GM21717 (cell line): Measurements from ENCODE around the gene ASAH2B.
"Not testable (repeated sequence)": the region's sequence is repeated elsewhere in the genome, so short reads cannot be mapped to it uniquely, and the experiment has no call there.

Source experiments
- ATAC-seq: cut with Tn5 transposase; IDR thresholded peaks from one replicate; pipeline ENCODE4 v1.9.1; 2021; ENCODE audit warnings: mild to moderate bottlenecking, moderate library complexity; ENCODE audit not compliant: unreplicated experiment

ASAH2B gene

DNA sequence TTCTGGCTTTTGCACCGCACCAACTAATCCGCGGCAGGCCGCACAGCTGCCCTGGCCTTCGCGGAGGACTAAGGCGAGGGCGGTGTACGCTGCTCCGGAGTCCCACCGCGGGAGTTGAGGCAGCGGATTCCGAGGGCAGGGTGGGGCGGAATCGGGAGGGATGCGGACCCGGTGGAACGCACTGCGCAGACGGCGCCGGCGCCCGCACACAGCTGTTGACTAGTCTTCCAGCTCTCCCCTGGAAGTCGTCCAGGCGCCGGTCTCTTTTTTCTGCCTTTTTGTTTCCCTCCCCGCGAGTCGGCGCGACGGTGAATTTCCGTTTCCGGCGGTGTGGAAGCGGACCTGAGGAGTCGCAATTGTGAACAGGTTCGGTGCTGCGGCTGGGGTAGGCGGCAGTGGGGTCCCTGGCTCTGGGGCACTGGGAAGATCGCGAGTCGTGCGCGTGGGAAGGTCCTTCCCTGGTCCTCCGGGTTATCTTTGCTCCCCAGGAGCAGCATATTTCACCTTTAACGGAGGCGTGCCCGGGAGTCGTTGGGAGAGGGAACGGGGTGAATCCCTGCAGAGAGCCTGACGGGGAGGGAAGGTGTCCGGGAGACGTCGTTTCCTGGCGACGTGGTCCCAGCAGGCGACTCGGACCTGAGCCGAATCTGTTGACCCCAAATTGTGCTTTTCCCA is at the start of gene ASAH2B:
TSS of gene ASAH2B (plus strand) at position 319 of the 675 bp plus-strand sequence. CDS start 5,195 bp downstream, outside the sequence.
- ATAC-seq = peak; percentile 88

DNA sequence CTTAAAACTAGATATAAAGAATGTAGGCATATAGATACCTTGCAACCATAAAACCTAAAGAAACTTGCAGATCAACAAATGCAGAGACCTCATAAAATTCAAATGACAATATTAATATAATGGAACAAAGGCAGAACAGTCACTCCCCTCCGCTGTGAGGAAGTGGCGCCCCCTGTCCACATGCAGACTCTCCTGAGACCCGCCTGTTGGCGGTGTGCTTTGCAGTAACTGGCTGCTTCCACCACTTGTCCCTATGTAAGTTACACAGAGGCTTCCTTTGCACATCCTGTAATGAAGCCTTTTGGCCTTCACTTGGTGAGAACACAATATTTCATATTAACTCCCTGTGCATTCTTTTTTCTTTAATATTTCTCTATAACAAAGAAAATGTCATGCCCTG is 41.9 kb upstream of the ASAH2B start:
- ATAC-seq = not testable (repeated sequence)

DNA sequence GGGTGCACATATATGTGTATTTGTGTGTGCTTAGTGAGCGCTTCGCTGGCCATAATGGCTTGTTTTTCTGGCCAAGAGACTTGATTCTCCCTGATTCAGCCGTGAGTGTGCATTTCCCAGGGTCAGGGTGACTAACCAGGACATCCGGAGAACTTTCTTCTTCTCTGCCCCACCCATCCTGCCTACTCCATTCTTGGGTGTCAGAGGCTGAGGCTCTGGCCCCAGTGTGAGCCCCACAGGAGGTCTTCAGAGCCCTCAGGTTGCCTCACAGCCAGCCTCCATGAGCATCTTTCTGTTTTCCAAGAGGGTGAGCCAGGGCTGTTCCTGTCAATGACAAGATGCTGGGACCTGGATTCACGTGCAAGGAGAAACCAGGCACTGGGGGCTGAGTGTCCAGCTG is 37.8 kb upstream of the ASAH2B start:
- ATAC-seq = not testable (repeated sequence)

DNA sequence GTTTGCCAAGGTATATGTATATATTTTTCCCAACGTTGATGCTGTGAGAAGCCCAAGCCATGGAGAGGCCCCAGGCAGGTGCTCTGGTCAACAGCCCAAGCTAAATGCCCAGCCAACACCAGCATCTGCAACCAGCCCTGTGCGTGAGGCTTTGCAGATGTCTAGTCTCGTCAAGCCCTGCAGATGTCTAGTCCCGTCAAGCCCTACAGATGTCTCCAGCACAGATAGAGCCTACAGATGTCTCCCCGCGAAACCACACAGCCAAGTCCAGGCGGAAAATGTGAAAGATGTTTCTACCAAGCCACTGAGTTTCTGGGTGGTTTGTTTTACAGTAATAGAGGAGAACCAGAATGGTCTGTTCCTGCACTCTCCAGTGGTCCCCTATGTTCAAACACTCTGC is 36.7 kb upstream of the ASAH2B start:
- ATAC-seq = not testable (repeated sequence)

DNA sequence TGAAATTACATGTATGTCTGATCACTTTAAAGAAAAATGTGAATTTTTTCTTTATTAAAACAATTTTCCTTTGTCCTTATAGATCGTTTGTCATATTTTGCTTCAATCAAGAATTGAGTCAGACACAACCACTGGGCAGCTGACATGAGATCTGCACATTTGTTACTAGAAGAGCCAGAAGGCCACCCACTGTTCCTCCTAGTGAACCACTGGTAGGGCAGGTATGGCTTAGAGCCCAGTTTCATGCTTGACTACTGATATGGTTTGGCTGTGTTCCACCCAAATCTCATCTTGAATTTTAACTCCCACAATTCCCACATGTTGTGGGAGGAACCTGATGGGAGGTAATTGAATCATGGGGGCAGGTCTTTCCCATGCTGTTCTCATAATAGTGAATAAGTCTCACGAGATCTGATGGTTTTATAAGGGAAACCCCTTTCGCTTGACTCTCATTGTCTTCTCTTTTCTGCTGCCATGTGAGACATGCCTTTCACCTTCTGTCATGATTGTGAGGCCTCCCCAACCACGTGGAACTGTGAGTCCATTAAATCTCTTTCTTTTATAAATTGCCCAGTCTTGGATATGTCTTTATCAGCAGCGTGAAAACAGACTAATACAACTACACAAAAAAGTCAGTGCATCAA is 35.2 kb upstream of the ASAH2B start:
- not testable (repeated sequence) for ATAC-seq

DNA sequence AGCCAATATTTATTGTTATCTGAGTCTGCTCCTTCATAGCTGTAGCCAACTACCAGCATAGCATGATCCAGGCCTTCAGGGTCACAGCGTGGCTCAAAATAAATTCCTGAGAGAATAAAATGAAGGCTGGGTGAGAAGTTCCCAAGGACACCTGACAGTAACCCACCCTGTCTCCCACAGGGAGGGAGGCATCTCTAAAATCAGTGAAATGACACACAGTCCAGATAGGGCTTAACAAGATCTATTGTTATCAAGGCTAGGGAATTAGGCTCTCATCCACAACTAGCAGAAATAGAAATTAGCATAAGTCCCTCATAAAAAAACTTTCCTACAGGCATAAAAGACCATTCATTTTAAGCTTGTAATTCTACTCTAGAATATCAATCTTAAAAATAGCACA is 33.7 kb upstream of the ASAH2B start:
- ATAC-seq = not testable (repeated sequence)

DNA sequence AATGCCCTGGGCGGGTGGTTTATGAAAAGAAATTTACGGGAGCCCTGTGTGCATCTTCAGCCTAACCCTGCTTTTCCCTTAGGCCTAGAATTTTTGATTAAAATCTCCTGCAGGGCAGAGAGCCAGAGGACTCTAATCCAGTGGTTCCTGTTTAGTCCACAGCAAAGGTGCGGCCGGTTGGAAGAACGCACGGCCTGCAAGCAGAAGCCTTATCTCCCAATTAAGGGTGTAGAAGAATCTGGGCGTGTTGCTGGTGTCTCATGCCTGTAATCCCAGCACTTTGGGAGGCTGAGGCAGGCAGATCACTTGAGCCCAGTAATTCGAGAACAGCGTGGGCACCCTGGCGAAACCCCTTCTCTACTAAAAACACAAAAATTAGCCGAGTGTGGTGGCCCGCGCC is 29.5 kb upstream of the ASAH2B start:
- not testable (repeated sequence) for ATAC-seq

DNA sequence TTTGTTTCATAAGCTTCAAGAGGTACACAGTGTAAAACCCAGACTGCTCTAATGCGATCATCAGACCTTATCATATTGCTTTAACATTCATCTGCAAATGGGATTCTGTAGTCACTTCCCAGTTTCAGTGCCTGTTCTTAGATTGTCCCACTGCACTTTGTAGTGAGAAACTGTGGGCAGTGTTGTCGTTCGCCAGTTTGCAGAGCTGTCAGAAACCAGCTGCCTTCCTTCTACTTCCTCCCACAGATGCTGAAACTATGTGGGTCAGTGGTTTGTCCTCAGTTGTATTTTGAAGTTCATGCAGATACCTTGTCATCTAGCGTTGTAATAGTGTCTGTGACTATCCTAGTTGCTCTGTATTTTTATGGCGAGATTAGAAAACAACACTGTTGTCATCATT is 15.9 kb upstream of the ASAH2B start:
- ATAC-seq = peak; percentile 75

DNA sequence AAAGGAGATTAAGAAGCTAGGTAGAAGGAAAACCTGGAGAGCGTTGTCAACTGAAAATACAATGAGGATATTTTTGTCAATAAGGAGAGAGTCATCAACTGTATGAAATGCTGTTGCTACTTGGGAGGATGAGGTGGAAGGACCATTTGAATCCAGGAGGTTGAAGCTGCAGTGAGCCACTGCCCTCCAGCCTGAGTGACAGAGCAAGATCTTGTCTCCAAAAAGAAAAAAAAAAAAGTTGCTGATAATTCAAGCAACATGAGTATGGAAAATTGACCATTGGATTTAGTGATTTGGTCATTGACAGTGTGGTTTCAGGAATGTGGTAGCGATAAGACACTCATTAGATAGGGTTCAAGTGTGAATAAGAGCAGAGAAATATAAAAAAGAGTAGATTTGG is 11.6 kb upstream of the ASAH2B start:
- not testable (repeated sequence) for ATAC-seq

DNA sequence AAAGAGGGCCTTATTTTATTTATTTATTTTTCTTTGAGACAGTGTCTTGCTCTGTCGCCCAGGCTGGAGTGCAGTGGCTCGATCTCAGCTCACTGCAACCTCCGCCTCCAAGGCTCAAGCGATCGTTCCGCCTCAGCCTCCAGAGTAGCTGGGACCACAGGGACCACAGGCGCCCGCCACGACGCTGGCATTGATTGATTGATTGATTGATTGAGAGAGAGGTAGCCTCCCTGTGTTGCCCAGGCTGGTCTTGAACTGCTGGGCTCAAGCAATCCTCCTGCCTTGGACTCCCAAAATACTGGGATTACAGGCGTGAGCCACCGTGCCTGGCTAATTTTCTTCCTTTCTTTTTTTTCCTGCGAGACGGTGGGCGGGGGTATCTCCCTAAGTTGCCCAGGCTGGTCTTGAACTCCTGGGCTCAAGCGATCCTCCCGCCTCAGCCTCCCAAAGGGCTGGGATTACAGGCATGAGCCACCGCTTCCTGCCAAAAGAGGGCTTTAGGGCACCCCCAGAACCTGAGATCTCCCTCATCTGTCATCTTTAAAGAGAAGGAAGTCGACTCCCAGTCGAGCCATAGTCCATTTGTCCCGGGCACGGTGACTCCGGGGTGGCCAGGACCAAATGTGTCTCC is 634 bp upstream of the ASAH2B start:
- ATAC-seq = peak; percentile 7

DNA sequence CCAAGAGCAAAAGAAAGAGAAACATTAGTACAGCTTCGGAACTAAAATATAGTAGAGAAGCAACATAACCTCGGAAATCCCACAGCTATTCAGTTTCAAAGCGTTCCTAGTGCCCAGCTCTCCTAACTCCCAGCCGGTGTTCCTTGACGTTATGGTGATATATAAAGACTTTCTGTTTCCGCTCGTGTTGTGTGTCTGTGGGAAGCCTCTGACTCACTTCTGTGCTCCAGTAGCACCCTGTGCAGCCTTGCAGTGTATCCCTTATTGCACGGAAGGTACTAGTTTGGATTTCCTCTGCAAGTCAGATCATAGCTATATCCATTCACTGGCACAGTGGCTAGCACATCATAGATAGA is 535 bp downstream of the ASAH2B start:
- ATAC-seq = peak; percentile 48

DNA sequence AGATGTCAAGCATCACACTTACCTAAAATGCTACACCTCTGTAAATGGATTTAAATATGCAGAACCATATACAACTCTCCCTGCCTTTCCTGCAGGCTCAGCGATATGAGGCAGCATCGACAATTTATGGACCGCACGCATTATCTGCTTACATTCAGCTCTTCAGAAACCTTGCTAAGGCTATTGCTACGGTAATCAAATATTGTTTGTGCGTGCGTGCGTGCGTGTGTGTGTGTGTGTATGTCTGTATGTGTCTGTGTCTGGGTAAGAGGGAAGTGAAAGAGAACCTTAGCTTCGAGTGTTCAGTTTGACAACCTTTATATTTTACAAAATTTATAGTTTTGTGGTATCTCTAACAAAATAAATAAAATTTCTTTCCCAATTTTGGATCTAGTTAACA is 3.1 kb downstream of the ASAH2B start:
- ATAC-seq = not testable (repeated sequence)

DNA sequence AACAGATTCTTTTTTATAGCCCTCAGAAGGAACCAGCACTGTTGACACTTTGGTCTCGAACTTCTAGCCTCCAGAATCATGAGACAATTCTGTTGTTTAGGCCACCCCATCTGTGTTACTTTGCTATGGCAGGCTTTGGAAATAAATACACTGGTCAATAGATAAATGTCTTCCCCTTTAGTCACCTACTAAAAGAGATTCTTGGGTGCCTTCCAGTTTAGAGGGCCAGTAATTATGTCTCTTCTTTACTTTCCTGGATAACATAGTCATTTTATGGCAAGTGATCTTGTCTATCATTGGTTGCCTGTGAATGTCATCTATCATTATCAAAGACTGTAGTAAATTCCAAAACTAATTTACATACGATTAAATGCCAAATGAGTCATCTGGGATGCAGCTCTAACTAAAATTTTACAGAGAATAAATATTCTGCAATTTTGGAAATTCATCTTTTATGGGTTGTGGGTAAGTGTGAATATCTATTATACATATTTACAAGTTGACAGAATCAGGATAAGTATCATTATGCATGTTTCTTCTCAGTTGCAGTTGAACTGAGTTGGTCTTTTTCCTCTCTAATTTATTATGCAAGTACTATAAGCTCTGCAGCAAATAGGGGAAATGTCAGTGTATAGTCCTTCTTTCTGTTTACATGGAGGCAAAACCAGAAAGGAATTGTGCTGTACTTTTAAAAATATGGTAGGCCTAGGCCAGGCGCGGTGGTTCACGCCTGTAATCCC is 27.2 kb downstream of the ASAH2B start:
- ATAC-seq = not testable (repeated sequence)

DNA sequence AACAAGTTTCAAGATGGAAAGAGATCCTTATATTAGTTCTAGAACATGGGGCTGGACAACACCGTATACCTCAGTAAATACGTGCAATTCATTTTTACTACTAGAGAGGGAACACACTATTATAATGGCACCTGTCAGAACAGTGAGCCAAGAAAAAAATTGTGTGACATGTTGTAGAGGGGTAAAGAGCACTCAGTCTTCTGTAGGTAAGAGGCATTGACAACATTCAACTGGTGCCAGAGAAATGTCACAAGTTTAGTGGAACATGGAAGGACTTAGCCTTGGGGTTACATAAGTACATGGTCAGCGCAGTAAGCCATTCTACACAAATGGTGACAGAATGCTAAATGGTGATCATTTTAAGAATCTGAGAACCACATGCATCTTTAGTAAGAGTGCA is 32.3 kb downstream of the ASAH2B start:
- ATAC-seq = not testable (repeated sequence)

DNA sequence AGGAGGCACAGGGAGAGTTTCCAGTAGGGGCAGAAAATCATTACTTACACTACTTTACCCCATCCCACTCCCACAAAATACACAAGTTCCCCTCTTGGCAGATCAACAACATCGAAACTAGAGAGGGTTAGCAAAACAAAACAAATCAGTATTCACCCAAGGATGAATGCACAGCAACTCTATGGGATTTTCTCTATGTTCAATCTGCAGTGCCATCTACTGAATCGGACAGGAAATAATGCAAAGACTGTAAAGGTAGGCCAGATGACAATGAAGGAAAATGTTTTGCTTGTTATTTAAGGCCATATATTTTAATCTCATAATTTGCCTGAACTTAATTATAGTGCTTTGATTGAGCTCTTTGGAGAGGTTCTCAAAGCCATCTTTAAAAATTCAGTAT is 35.1 kb downstream of the ASAH2B start:
- ATAC-seq = not testable (repeated sequence)

DNA sequence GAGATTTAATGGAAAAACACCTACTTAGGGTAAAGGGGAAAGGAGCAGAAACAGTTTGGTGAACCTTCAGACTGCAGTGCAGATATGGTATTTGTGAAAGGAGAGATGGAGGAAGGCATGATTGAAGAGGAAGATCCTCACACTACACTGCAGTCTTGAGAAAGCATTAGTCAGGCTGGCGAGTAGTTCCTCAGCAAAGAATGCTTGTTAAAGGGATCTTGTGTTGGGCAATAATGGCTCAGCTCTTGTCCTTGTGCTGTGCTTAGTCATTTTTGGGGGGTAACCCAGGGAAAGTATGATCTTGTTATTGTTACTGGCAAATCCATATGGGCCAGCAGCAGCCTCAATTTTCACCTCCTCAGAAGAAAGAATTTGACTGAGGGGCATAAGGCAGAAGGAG is 40.3 kb downstream of the ASAH2B start:
- not testable (repeated sequence) for ATAC-seq

DNA sequence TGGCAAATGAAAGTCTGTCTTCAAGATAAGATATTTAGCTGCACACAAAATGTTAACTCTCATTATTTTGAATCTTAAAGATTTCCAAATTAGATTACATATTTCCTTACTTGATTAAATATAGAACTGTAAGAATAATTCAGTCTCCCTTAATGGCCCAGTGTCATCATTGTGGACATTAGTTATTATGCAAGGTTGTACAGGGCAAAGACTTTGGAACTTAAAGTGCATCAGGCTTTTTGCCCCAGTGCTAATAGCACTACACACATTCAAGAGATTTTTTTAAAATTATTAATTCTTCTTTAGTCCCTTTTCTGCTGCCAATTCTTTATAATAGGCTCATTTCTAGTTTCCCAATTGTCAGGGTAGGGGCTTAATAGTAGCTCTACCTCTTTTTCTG is 42.3 kb downstream of the ASAH2B start:
- not testable (repeated sequence) for ATAC-seq

DNA sequence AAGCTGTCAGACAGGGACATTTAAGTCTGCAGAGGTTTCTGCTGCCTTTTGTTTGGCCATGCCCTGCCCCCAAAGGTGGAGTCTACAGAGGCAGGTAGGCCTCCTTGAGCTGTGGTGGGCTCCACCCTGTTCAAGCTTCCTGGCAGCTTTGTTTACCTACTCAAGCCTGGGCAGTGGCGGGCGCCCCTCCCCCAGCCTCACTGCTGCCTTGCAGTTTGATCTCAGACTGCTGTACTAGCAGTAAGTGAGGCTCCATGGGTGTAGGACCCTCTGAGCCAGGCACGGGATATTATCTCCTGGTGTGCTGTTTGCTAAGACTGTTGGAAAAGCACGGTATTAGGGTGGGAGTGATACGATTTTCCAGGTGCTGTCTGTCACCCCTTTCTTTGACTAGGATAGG is 48.2 kb downstream of the ASAH2B start:
- not testable (repeated sequence) for ATAC-seq

DNA sequence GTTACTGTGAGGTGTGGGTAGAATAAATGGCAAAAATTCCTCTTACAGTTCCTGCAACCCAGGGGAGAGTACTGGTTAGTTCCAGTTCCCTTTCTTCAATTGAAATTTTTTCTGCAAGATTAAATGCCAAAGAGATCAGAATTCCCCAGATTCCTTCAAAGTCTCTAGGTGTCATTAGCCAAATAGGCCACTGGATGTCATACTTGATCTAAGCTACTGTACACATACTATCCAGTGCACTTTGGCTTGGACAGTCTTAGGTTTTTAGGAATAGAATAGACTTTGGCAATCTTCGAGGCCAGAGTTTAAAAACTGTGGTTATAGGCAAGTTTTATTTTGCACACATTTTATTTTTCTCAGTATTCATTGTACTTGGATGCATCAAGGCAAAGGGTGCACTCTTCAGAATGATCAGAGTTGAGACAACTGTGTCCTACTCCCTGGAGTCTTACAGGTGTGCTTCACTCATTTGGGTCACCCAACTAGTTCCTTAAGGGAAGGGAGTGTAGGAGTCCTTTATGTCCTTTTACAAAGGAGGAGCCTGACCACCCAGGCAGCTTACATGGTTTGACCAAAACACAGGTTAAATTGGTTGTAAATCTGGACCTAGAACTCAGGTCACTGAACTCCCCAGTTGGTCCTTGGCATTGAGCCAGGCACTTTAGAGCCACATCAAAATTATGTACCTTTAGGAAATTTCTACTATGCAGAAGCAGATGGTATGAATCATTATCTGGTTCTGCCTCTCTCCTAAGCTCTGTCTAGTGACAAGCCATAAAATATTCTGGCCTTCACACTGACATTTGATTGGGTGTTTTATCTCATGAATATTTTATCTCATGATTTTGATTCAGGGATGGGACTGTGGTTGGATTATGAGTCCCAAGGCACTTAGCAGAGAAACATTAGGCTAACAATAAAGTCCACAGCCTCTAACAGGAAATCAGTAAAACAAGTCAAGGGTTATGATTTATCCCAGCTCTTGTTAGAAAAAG is 49.5 kb downstream of the ASAH2B start:
- ATAC-seq = no peak

DNA sequence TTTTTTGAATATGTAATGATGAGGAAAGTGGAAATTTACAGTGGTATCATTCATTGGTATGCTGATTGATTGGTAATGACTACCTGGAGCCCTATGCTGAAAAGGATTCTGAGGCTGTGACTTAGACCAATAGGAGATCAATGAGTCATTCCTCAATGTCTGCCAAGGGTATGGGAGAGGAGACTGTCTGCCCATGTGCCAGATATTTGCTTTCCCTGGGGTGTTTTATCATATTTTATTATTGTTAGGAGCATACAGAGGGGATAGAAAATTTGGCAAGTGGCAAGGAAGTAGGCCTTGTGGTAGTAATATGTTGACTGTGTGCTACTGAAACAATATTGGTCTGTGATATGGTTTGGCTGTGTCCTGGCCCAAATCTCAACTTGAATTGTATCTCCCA is 54.8 kb downstream of the ASAH2B start:
- no peak for ATAC-seq
